Measurements from ENCODE around the gene ZNF580. TPM values are rescaled to one million over a fixed set of nuclear protein-coding genes. Genes with fewer than 3 reads are reported as not detected.

ZNF580 gene
- total RNA-seq, 1 donor from 2014 or later: 35.8 TPM

DNA sequence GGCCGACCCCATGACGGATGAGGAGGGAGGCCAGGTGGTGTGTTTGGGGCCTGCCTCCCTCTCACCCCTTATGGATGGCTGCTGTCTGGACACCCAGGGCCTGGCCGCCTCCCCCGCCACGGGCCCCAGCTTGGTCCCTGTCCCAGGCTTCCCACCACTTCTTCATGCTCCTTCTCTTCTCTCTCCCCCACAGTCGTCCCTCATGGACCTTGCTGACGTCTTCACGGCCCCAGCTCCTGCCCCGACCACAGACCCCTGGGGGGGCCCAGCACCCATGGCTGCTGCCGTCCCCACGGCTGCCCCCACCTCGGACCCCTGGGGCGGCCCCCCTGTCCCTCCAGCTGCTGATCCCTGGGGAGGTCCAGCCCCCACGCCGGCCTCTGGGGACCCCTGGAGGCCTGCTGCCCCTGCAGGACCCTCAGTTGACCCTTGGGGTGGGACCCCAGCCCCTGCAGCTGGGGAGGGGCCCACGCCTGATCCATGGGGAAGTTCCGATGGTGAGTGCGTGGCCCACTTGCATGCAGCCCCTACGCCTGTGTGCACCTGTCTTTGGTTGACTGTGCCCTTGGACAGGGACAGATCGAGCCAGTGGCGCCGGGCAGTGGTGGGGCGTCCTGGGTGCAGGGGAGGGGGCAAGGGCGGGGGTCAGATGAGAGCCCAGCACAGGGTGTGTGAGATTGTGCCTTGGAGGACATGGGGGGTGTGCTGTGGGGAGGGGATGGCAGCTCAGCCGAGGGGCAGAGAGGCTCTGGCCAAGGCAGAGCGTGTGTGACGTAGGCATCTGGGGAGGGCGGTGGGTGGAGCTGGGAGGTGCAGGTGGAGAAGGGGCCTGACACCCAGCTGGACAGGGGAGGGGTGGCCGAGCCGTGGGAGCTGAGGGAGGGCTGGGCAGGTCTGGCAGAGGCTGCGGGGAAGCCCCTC, 51.0 kb downstream of the ZNF580 start:
- Histone ChIP-seq H3K27me3 (ENCODE audit: insufficient read depth, low read length) (no peaks in the 10 kb centered on the region), H4K20me1 (ENCODE audit: insufficient read depth, low read length) (peaks cover 27% of the 10 kb centered on the region), H3K27ac (ENCODE audit: low read depth, low read length) (no peak overlapping the region), H3K4me2 (ENCODE audit: low read length) (no peak overlapping the region), H3K4me3 (ENCODE audit: insufficient read depth, low read depth, low read length) (no peak overlapping the region), H3K4me1 (ENCODE audit: insufficient read depth, low read length) (no peaks in the 10 kb centered on the region), H3K9me3 (ENCODE audit: insufficient read depth, low read depth, low read length) (no peaks in the 10 kb centered on the region), H3K36me3 (ENCODE audit: insufficient read depth, low read length) (peaks cover 2% of the 10 kb centered on the region), H2AFZ (ENCODE audit: low read depth, low read length) (no peak overlapping the region), H3K79me2 (ENCODE audit: insufficient read depth, low read length) (peaks cover 17% of the 10 kb centered on the region), H3K9ac (ENCODE audit: low read length) (no peak overlapping the region)
- TF ChIP-seq CTCF (IDR thresholded peaks at IDR 0.05; ENCODE audit: insufficient read depth, low read depth, low read length): no peak
- no peak for TF ChIP-seq EZH2 (IDR thresholded peaks at IDR 0.05; ENCODE audit: insufficient read depth, low read length)
- Mint-ChIP-seq H3K4me1 (ENCODE audit: low read depth, unreplicated experiment) (peaks cover 5% of the 10 kb centered on the region), H3K36me3 (ENCODE audit: low read depth, unreplicated experiment) (peaks cover 10% of the 10 kb centered on the region), H3K27me3 (ENCODE audit: low read depth, unreplicated experiment) (no peaks in the 10 kb centered on the region), H3K4me3 (ENCODE audit: unreplicated experiment) (no peak overlapping the region), H3K9me3 (ENCODE audit: unreplicated experiment) (no peaks in the 10 kb centered on the region), H3K27ac (ENCODE audit: unreplicated experiment) (no peak overlapping the region)
- DNase-seq (ENCODE audit: low read depth) (no peak), FAIRE-seq (no peak)

GRCh38 chr19:55692681-55693081, 51.9 kb downstream of the ZNF580 start:
- no peak for TF ChIP-seq EZH2 (IDR thresholded peaks at IDR 0.05; ENCODE audit: insufficient read depth, low read length)
- no peak for TF ChIP-seq CTCF (IDR thresholded peaks at IDR 0.05; ENCODE audit: insufficient read depth, low read depth, low read length)
- no peaks in the 10 kb centered on the region for H3K9me3 Mint-ChIP-seq (ENCODE audit: unreplicated experiment)

More at GRCh38 chr19:55692681-55693081, 51.9 kb downstream of the ZNF580 start:
- Histone ChIP-seq H3K4me3 (ENCODE audit: insufficient read depth, low read depth, low read length) (no peak overlapping the region), H2AFZ (ENCODE audit: low read depth, low read length) (no peak overlapping the region), H3K27ac (ENCODE audit: low read depth, low read length) (no peak overlapping the region), H3K36me3 (ENCODE audit: insufficient read depth, low read length) (peaks cover 5% of the 10 kb centered on the region), H3K4me2 (ENCODE audit: low read length) (no peak overlapping the region), H3K27me3 (ENCODE audit: insufficient read depth, low read length) (no peaks in the 10 kb centered on the region), H3K4me1 (ENCODE audit: insufficient read depth, low read length) (no peaks in the 10 kb centered on the region), H3K9ac (ENCODE audit: low read length) (no peak overlapping the region), H4K20me1 (ENCODE audit: insufficient read depth, low read length) (peaks cover 19% of the 10 kb centered on the region), H3K79me2 (ENCODE audit: insufficient read depth, low read length) (peaks cover 9% of the 10 kb centered on the region), H3K9me3 (ENCODE audit: insufficient read depth, low read depth, low read length) (no peaks in the 10 kb centered on the region)
- FAIRE-seq (no peak), DNase-seq (ENCODE audit: low read depth) (no peak)
- Mint-ChIP-seq H3K27me3 (ENCODE audit: low read depth, unreplicated experiment) (no peaks in the 10 kb centered on the region), H3K27ac (ENCODE audit: unreplicated experiment) (no peak overlapping the region), H3K4me3 (ENCODE audit: unreplicated experiment) (no peak overlapping the region), H3K36me3 (ENCODE audit: low read depth, unreplicated experiment) (peaks cover 11% of the 10 kb centered on the region), H3K4me1 (ENCODE audit: low read depth, unreplicated experiment) (no peaks in the 10 kb centered on the region)

Other genes with a start within 250 kb of the ZNF580 start
- gene UBE2S, start 233.2 kb upstream of the ZNF580 start, total RNA-seq: 107 and 116 TPM in 2 replicates
- 0.09 TPM in 1 of 2 replicates, not detected in the other for gene SHISA7, start 197.7 kb upstream of the ZNF580 start, total RNA-seq
- gene ISOC2, start 179.4 kb upstream of the ZNF580 start, total RNA-seq: 58.8 and 61.6 TPM in 2 replicates
- not detected in 2 replicates for gene C19orf85, start 176.3 kb upstream of the ZNF580 start, total RNA-seq
- gene ZNF628, start 164.4 kb upstream of the ZNF580 start, total RNA-seq: 9.9 and 11.9 TPM in 2 replicates
- gene NAT14, start 155.8 kb upstream of the ZNF580 start, total RNA-seq: 68.7 and 71.2 TPM in 2 replicates
- 46.8 and 66.1 TPM in 2 replicates for gene SSC5D, start 152.6 kb upstream of the ZNF580 start, total RNA-seq
- gene SBK2, start 103.9 kb upstream of the ZNF580 start, total RNA-seq: 2.5 and 4.2 TPM in 2 replicates
- 0.34 and 0.91 TPM in 2 replicates for gene SBK3, start 95.5 kb upstream of the ZNF580 start, total RNA-seq
- 50.2 and 58.0 TPM in 2 replicates for gene ZNF579, start 60.2 kb upstream of the ZNF580 start, total RNA-seq
- 14.2 and 14.5 TPM in 2 replicates for gene FIZ1, start 41.5 kb upstream of the ZNF580 start, total RNA-seq
- 6.0 and 6.3 TPM in 2 replicates for gene ZNF524, start 40.7 kb upstream of the ZNF580 start, total RNA-seq
- 15.0 and 15.3 TPM in 2 replicates for gene ZNF865, start 35.4 kb upstream of the ZNF580 start, total RNA-seq
- gene ZNF784, start 16.4 kb upstream of the ZNF580 start, total RNA-seq: 5.0 and 5.3 TPM in 2 replicates
- 28.4 and 30.0 TPM in 2 replicates for gene ZNF581, start 2.6 kb downstream of the ZNF580 start, total RNA-seq
- 12.2 and 12.8 TPM in 2 replicates for gene CCDC106, start 7.2 kb downstream of the ZNF580 start, total RNA-seq
- gene U2AF2, start 14.0 kb downstream of the ZNF580 start, total RNA-seq: 183 and 194 TPM in 2 replicates
- gene EPN1, start 34.2 kb downstream of the ZNF580 start, total RNA-seq: 145 and 156 TPM in 2 replicates
- gene NLRP9, start 97.4 kb downstream of the ZNF580 start, total RNA-seq: not detected in 2 replicates
- gene RFPL4A, start 118.1 kb downstream of the ZNF580 start, total RNA-seq: 0.43 TPM in 1 of 2 replicates, not detected in the other
- gene RFPL4AL1, start 128.1 kb downstream of the ZNF580 start, total RNA-seq: not detected in 2 replicates
- gene NLRP11, start 191.0 kb downstream of the ZNF580 start, total RNA-seq: not detected in 2 replicates
- not detected in 2 replicates for gene NLRP4, start 195.5 kb downstream of the ZNF580 start, total RNA-seq